WTC11 (cell line): Measurements from ENCODE around the gene LHPP.

ENCODE experiments used
- ZNF232 ChIP-seq: sonication (generic); formaldehyde crosslinking; IDR thresholded peaks from 2 replicates; pipeline ENCODE4 v1.8.0; 2022; ENCODE audit warnings: mild to moderate bottlenecking, missing genetic modification reagents
- TF ChIP-seq, protein P1 (sequence below): fragments of 200-600 bp; IDR thresholded peaks from 2 replicates; pipeline ENCODE4 v1.8.0; 2022; ENCODE audit warnings: antibody characterized with exemption
- TF ChIP-seq, protein P2 (sequence below): sonication (generic); formaldehyde crosslinking; IDR thresholded peaks from 2 replicates; pipeline ENCODE4 v1.8.0; 2022; ENCODE audit warnings: mild to moderate bottlenecking, missing genetic modification reagents

- TF ChIP-seq, protein P1, sequence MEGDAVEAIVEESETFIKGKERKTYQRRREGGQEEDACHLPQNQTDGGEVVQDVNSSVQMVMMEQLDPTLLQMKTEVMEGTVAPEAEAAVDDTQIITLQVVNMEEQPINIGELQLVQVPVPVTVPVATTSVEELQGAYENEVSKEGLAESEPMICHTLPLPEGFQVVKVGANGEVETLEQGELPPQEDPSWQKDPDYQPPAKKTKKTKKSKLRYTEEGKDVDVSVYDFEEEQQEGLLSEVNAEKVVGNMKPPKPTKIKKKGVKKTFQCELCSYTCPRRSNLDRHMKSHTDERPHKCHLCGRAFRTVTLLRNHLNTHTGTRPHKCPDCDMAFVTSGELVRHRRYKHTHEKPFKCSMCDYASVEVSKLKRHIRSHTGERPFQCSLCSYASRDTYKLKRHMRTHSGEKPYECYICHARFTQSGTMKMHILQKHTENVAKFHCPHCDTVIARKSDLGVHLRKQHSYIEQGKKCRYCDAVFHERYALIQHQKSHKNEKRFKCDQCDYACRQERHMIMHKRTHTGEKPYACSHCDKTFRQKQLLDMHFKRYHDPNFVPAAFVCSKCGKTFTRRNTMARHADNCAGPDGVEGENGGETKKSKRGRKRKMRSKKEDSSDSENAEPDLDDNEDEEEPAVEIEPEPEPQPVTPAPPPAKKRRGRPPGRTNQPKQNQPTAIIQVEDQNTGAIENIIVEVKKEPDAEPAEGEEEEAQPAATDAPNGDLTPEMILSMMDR, result no peak
- TF ChIP-seq, protein P2, sequence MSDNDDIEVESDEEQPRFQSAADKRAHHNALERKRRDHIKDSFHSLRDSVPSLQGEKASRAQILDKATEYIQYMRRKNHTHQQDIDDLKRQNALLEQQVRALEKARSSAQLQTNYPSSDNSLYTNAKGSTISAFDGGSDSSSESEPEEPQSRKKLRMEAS (CRISPR knock-in tag), result no peak
- TF ChIP-seq ZNF232 (CRISPR knock-in tag), result no peak
Observed at GRCh38 chr10:124517461-124517860, 55.8 kb downstream of the LHPP start.
